ENCODE results near the gene COA8.
"Not testable (repeated sequence)": the region's sequence is repeated elsewhere in the genome, so short reads cannot be mapped to it uniquely, and the experiment has no call there.

DNA sequence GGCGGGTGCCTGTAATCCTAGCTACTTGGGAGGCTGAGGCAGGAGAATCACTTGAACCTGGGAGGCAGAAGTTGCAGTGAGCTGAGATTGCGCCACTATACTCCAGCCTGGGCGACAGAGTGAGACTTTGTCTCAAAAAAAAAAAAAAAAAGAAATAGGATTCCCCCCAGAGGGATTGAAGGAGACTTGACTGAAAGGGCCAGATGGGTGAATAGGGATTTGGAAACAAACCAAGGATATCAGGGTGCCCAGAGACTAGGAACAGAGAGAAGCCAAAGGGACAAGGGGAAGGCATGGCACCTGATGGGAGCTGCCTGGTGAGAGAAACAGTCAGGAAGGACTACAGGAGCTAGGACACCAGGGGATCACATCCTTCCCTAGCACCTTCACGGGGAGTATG is 46.3 kb downstream of the COA8 start:
- not testable (repeated sequence) for TF ChIP-seq EP300 (IDR thresholded peaks at IDR 0.05; ENCODE audit: borderline replicate concordance in 1 of 2, low read depth in 1 of 2, low read length in 1 of 2); TCF12 (IDR thresholded peaks at IDR 0.05); CTCF (IDR thresholded peaks at IDR 0.05); POLR2AphosphoS5 (IDR thresholded peaks at IDR 0.05; ENCODE audit: low read depth, low read length); MXI1 (IDR thresholded peaks at IDR 0.05; ENCODE audit: low read depth, low read length); REST (IDR thresholded peaks at IDR 0.05; ENCODE audit: low read depth, low read length); RXRA (IDR thresholded peaks at IDR 0.05; ENCODE audit: borderline replicate concordance, low read depth); SIN3A (IDR thresholded peaks at IDR 0.05; ENCODE audit: borderline replicate concordance, low read depth, low read length); EZH2phosphoT487 (IDR thresholded peaks at IDR 0.05; ENCODE audit: borderline replicate concordance, low read depth); RCOR1 (IDR thresholded peaks at IDR 0.05; ENCODE audit: low read length); RAD21 (IDR thresholded peaks at IDR 0.05; ENCODE audit: low read length); RFX5 (IDR thresholded peaks at IDR 0.05; ENCODE audit: low read length)
- TF ChIP-seq, protein P1, sequence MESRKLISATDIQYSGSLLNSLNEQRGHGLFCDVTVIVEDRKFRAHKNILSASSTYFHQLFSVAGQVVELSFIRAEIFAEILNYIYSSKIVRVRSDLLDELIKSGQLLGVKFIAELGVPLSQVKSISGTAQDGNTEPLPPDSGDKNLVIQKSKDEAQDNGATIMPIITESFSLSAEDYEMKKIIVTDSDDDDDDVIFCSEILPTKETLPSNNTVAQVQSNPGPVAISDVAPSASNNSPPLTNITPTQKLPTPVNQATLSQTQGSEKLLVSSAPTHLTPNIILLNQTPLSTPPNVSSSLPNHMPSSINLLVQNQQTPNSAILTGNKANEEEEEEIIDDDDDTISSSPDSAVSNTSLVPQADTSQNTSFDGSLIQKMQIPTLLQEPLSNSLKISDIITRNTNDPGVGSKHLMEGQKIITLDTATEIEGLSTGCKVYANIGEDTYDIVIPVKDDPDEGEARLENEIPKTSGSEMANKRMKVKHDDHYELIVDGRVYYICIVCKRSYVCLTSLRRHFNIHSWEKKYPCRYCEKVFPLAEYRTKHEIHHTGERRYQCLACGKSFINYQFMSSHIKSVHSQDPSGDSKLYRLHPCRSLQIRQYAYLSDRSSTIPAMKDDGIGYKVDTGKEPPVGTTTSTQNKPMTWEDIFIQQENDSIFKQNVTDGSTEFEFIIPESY (IDR thresholded peaks at IDR 0.05; ENCODE audit: borderline replicate concordance, low read depth), result not testable (repeated sequence)
